Fibroblast of upper back skin (primary cell): ENCODE measurements around the gene SATB2.

Experiments
- DNase-seq: peaks from one replicate; pipeline ENCODE4 v3.0.0-alpha.2; 2013

Gene SATB2

GRCh38 chr2:199457147-199458008 is at the start of gene SATB2:
Gene SATB2, minus strand, starts transcription at chr2:199457939. Its CDS starts 1,902 bp downstream, at chr2:199456037.
- peak; percentile 75 for DNase-seq

GRCh38 chr2:199505755-199506403 is 48.1 kb upstream of the SATB2 start:
- no peak for DNase-seq

- no peak for DNase-seq
Measured at GRCh38 chr2:199503148-199503547, 45.4 kb upstream of the SATB2 start.

GRCh38 chr2:199499005-199499404 is 41.3 kb upstream of the SATB2 start:
- no peak for DNase-seq

GRCh38 chr2:199495147-199495546 is 37.4 kb upstream of the SATB2 start:
- DNase-seq, result no peak

GRCh38 chr2:199490049-199490448 is 32.3 kb upstream of the SATB2 start:
- no peak for DNase-seq

GRCh38 chr2:199488772-199489400 is 31.1 kb upstream of the SATB2 start:
- DNase-seq, result peak; percentile 60

GRCh38 chr2:199485732-199486335 is 28.1 kb upstream of the SATB2 start:
- peak; percentile 63 for DNase-seq

- DNase-seq, result peak; percentile 36
Measured at GRCh38 chr2:199484927-199485326, 27.2 kb upstream of the SATB2 start.

- DNase-seq, result no peak
Measured at GRCh38 chr2:199480966-199481365, 23.2 kb upstream of the SATB2 start.

GRCh38 chr2:199477277-199477834 is 19.6 kb upstream of the SATB2 start:
- no peak for DNase-seq

GRCh38 chr2:199471443-199472057 is 13.8 kb upstream of the SATB2 start:
- peak; percentile 43 for DNase-seq

GRCh38 chr2:199470672-199471442 is 13.1 kb upstream of the SATB2 start:
- no peak for DNase-seq

- no peak for DNase-seq
Measured at GRCh38 chr2:199470361-199470671, 12.6 kb upstream of the SATB2 start.

- no peak for DNase-seq
Measured at GRCh38 chr2:199469514-199470360, 12.0 kb upstream of the SATB2 start.

GRCh38 chr2:199468561-199469513 is 11.1 kb upstream of the SATB2 start:
- no peak for DNase-seq

GRCh38 chr2:199467066-199467822 is 9.5 kb upstream of the SATB2 start:
- no peak for DNase-seq

- no peak for DNase-seq
Measured at GRCh38 chr2:199466692-199467065, 8.9 kb upstream of the SATB2 start.
